ENCODE measurements around the gene AMMECR1.

GRCh38 chrX:110268395-110268794 lies 49.5 kb downstream of the AMMECR1 start:
- TF ChIP-seq CTCF (IDR thresholded peaks at IDR 0.05 in 8 of 11, conservative IDR thresholded peaks at IDR 0.05 in 3 of 11) (no peak), POLR2AphosphoS5 (IDR thresholded peaks at IDR 0.05) (no peak), POLR2A (IDR thresholded peaks at IDR 0.05) (no peak)
